ENCODE data around the gene SFXN2.

Gene SFXN2

DNA sequence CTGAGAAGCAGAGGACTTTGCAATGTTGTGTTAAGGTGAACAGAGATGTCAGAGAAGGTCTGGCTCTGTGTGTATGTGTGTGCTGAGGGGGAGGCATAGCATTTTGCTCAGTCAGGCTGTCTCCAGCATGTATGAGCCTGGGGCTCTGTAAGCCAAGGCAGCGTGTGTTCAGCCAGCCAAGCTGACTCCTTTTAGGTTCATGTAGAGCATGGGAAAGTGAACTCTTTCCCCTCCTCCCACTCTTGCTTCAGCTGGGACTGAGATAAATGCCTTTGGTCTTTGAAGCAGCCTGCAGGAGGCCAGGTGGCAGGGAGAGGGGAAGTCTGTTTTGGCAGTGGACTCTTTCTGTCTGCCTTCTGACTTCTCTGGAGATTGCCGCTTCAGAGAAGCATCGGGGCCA, 3.8 kb downstream of the SFXN2 start:
- Histone ChIP-seq H2BK5ac (ENCODE audit: low read depth, low read length, poor library complexity, severe bottlenecking) (no peak overlapping the region), H4K8ac (ENCODE audit: low read length) (peak overlapping the region; percentile 66), H3K36me3 (ENCODE audit: control insufficient read depth in 1 of 2, insufficient read depth in 2 of 2, low read depth in 1 of 2, low read length in 2 of 2) (peaks cover 0 to 6% of the 10 kb centered on the region in 2 experiments), H3K4ac (ENCODE audit: low read depth in 1 of 2, low read length in 2 of 2) (peak overlapping the region in 1 of 2 experiments; percentile 47), H3K27ac (ENCODE audit: low read length, poor library complexity, severe bottlenecking) (peak overlapping the region; percentile 77), H2BK120ac (ENCODE audit: low read depth, low read length) (peak overlapping the region; percentile 42), H2BK12ac (ENCODE audit: low read length in 2 of 2) (peak overlapping the region; percentile 61 to 65), H3K23ac (ENCODE audit: low read length in 2 of 2) (peak overlapping the region in 1 of 2 experiments; percentile 73), H3K27me3 (ENCODE audit: control insufficient read depth in 1 of 2, insufficient read depth in 1 of 2, low read length in 2 of 2) (no peaks in the 10 kb centered on the region), H3K4me1 (ENCODE audit: control insufficient read depth, insufficient read depth, low read depth, low read length) (peaks cover 25% of the 10 kb centered on the region), H3K9ac (ENCODE audit: low read length) (no peak overlapping the region), H4K91ac (ENCODE audit: low read length) (peak overlapping the region; percentile 89), H2AK5ac (ENCODE audit: low read length, severe bottlenecking) (peak overlapping the region; percentile 88), H3K4me2 (ENCODE audit: low read length, poor library complexity, severe bottlenecking) (no peak overlapping the region), H3K9me3 (ENCODE audit: control insufficient read depth, low read length) (no peaks in the 10 kb centered on the region), H3K14ac (ENCODE audit: low read length in 2 of 2) (no peak overlapping the region), H2AFZ (ENCODE audit: low read depth, low read length) (peak overlapping the region; percentile 5), H3K4me3 (ENCODE audit: insufficient read depth in 1 of 2, low read depth in 1 of 2, low read length in 2 of 2) (peak overlapping the region in 1 of 2 experiments; percentile 2), H3K79me1 (replicated peaks; ENCODE audit: low read length, poor library complexity, severe bottlenecking) (peaks cover 26% of the 10 kb centered on the region), H2BK15ac (ENCODE audit: low read depth, poor library complexity, severe bottlenecking) (no peak overlapping the region), H3K18ac (ENCODE audit: low read depth in 1 of 2, low read length in 2 of 2) (peak overlapping the region; percentile 60 to 82)
- 52% methylated on average over 2 of the region's 3 CpGs for WGBS
- DNase-seq = peak; percentile 93

DNA sequence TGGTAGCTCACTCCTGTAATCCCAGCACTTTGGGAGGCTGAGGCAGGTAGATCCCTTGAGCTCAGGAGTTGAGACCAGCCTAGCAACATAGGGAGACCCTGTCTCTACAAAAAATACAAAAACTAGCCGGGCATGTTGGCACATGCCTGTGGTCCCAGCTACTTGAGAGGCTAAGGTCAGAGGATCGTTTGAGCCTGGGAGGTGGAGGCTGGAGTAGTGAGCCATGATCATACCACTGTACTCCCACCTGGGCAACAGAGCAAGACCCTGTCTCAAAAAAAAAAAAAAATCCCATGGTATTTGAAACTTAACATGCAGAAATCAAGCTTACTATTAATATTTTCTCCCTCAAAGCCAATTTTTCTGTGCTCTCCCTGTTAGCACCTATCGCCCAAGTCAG, 5.9 kb downstream of the SFXN2 start:
- no peak overlapping the region for H3K9ac ChIP-seq (ENCODE audit: low read length)
- 90% methylated on average over 3 of the region's 3 CpGs for WGBS
- no peak overlapping the region for H4K91ac ChIP-seq (ENCODE audit: low read length)
- H3K36me3 ChIP-seq (ENCODE audit: control insufficient read depth in 1 of 2, insufficient read depth in 2 of 2, low read depth in 1 of 2, low read length in 2 of 2) = peaks cover 0 to 6% of the 10 kb centered on the region in 2 experiments
- peaks cover 24% of the 10 kb centered on the region for H3K79me1 ChIP-seq (replicated peaks; ENCODE audit: low read length, poor library complexity, severe bottlenecking)
- H3K4me2 ChIP-seq (ENCODE audit: low read length, poor library complexity, severe bottlenecking) = no peak overlapping the region
- peak overlapping the region; percentile 82 for H2BK5ac ChIP-seq (ENCODE audit: low read depth, low read length, poor library complexity, severe bottlenecking)
- no peak for DNase-seq
- H2AK5ac ChIP-seq (ENCODE audit: low read length, severe bottlenecking) = peak overlapping the region; percentile 96
- no peaks in the 10 kb centered on the region for H3K27me3 ChIP-seq (ENCODE audit: control insufficient read depth in 1 of 2, insufficient read depth in 1 of 2, low read length in 2 of 2)
- H4K8ac ChIP-seq (ENCODE audit: low read length) = no peak overlapping the region
- H2BK12ac ChIP-seq (ENCODE audit: low read length in 2 of 2) = peak overlapping the region; percentile 59 to 81
- no peak overlapping the region for H2BK15ac ChIP-seq (ENCODE audit: low read depth, poor library complexity, severe bottlenecking)
- no peak overlapping the region for H3K14ac ChIP-seq (ENCODE audit: low read length in 2 of 2)
- H3K9me3 ChIP-seq (ENCODE audit: control insufficient read depth, low read length) = no peaks in the 10 kb centered on the region
- H2BK120ac ChIP-seq (ENCODE audit: low read depth, low read length) = peak overlapping the region; percentile 1
- H3K27ac ChIP-seq (ENCODE audit: low read length, poor library complexity, severe bottlenecking) = peak overlapping the region; percentile 33
- no peak overlapping the region for H2AFZ ChIP-seq (ENCODE audit: low read depth, low read length)
- H3K23ac ChIP-seq (ENCODE audit: low read length in 2 of 2) = no peak overlapping the region
- H3K4me1 ChIP-seq (ENCODE audit: control insufficient read depth, insufficient read depth, low read depth, low read length) = peaks cover 20% of the 10 kb centered on the region
- H3K18ac ChIP-seq (ENCODE audit: low read depth in 1 of 2, low read length in 2 of 2) = peak overlapping the region in 1 of 2 experiments; percentile 18
- H3K4me3 ChIP-seq (ENCODE audit: insufficient read depth in 1 of 2, low read depth in 1 of 2, low read length in 2 of 2) = no peak overlapping the region
- H3K4ac ChIP-seq (ENCODE audit: low read depth in 1 of 2, low read length in 2 of 2) = peak overlapping the region in 1 of 2 experiments; percentile 81

DNA sequence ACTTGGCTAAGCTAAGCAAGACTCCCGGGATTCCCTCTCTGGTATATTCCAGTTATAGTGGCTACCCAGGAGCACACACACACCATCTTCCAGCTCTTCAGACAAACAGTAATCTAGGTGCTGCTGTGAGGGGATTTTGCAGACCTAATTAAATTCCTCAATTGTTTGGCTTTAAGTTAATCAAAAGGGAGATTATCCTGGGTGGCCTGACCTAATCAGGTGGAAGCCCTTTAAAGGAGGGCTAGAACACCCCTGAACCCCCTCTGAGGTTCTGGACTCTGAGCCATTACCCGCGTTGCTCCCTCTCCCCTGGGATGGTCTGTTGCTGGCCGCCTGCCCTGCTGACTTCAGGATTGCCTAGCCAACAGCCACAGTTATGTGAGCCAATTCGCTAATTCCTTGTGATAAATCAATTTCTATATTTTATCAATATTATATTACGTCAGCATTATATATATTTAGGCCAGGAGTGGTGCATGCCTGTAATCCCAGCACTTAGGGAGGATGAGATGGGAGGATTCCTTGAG, 6.4 kb downstream of the SFXN2 start:
- WGBS = 81% methylated on average over 3 of the region's 6 CpGs
- peak overlapping the region; percentile 82 for H2BK5ac ChIP-seq (ENCODE audit: low read depth, low read length, poor library complexity, severe bottlenecking)

DNA sequence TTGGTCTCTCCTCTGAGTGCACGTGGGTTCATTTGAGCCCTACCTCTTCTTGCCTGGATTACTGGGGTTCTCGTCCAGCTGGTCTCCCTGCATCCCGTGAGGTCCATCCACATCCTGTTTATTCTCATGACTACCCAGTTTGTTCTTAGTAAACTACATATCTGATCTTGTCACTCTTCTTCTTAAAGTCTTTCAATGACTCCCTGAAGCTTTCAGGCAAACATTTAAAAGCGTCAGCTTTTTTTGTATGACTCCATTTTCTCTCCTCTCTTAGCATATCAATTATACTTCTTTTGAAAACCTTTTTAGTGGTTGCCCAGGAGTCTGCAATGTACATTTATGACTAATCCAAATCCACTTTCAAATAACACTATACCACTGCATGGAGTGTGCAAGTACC, 7.5 kb downstream of the SFXN2 start:
- Histone ChIP-seq H2BK12ac (ENCODE audit: low read length in 2 of 2) (peak overlapping the region in 1 of 2 experiments; percentile 59), H3K4me2 (ENCODE audit: low read length, poor library complexity, severe bottlenecking) (no peak overlapping the region), H2AFZ (ENCODE audit: low read depth, low read length) (no peak overlapping the region), H3K27me3 (ENCODE audit: control insufficient read depth in 1 of 2, insufficient read depth in 1 of 2, low read length in 2 of 2) (no peaks in the 10 kb centered on the region), H3K14ac (ENCODE audit: low read length in 2 of 2) (no peak overlapping the region), H3K4ac (ENCODE audit: low read depth in 1 of 2, low read length in 2 of 2) (no peak overlapping the region), H3K9me3 (ENCODE audit: control insufficient read depth, low read length) (no peaks in the 10 kb centered on the region), H3K4me1 (ENCODE audit: control insufficient read depth, insufficient read depth, low read depth, low read length) (peaks cover 19% of the 10 kb centered on the region), H3K18ac (ENCODE audit: low read depth in 1 of 2, low read length in 2 of 2) (peak overlapping the region in 1 of 2 experiments; percentile 5), H4K8ac (ENCODE audit: low read length) (no peak overlapping the region), H2BK120ac (ENCODE audit: low read depth, low read length) (no peak overlapping the region), H2BK15ac (ENCODE audit: low read depth, poor library complexity, severe bottlenecking) (no peak overlapping the region), H3K27ac (ENCODE audit: low read length, poor library complexity, severe bottlenecking) (no peak overlapping the region), H3K79me1 (replicated peaks; ENCODE audit: low read length, poor library complexity, severe bottlenecking) (peaks cover 21% of the 10 kb centered on the region), H2BK5ac (ENCODE audit: low read depth, low read length, poor library complexity, severe bottlenecking) (no peak overlapping the region), H3K23ac (ENCODE audit: low read length in 2 of 2) (no peak overlapping the region), H3K9ac (ENCODE audit: low read length) (no peak overlapping the region), H2AK5ac (ENCODE audit: low read length, severe bottlenecking) (no peak overlapping the region), H3K36me3 (ENCODE audit: control insufficient read depth in 1 of 2, insufficient read depth in 2 of 2, low read depth in 1 of 2, low read length in 2 of 2) (peaks cover 7 to 8% of the 10 kb centered on the region in 2 experiments), H4K91ac (ENCODE audit: low read length) (no peak overlapping the region), H3K4me3 (ENCODE audit: insufficient read depth in 1 of 2, low read depth in 1 of 2, low read length in 2 of 2) (no peak overlapping the region)
- 33% methylated on average over 4 of the region's 4 CpGs for WGBS
- DNase-seq = peak; percentile 65

More for the DNA sequence above, 6.4 kb downstream of the SFXN2 start:
- Histone ChIP-seq H4K8ac (ENCODE audit: low read length) (no peak overlapping the region), H3K9me3 (ENCODE audit: control insufficient read depth, low read length) (no peaks in the 10 kb centered on the region), H3K27ac (ENCODE audit: low read length, poor library complexity, severe bottlenecking) (peak overlapping the region; percentile 33), H2AFZ (ENCODE audit: low read depth, low read length) (no peak overlapping the region), H3K36me3 (ENCODE audit: control insufficient read depth in 1 of 2, insufficient read depth in 2 of 2, low read depth in 1 of 2, low read length in 2 of 2) (peaks cover 0 to 6% of the 10 kb centered on the region in 2 experiments), H3K23ac (ENCODE audit: low read length in 2 of 2) (no peak overlapping the region), H2BK12ac (ENCODE audit: low read length in 2 of 2) (peak overlapping the region; percentile 8 to 59), H3K4me2 (ENCODE audit: low read length, poor library complexity, severe bottlenecking) (no peak overlapping the region), H2BK120ac (ENCODE audit: low read depth, low read length) (peak overlapping the region; percentile 1), H2AK5ac (ENCODE audit: low read length, severe bottlenecking) (peak overlapping the region; percentile 5), H3K27me3 (ENCODE audit: control insufficient read depth in 1 of 2, insufficient read depth in 1 of 2, low read length in 2 of 2) (no peaks in the 10 kb centered on the region), H3K4me1 (ENCODE audit: control insufficient read depth, insufficient read depth, low read depth, low read length) (peaks cover 20% of the 10 kb centered on the region), H3K4me3 (ENCODE audit: insufficient read depth in 1 of 2, low read depth in 1 of 2, low read length in 2 of 2) (no peak overlapping the region), H3K9ac (ENCODE audit: low read length) (no peak overlapping the region), H3K14ac (ENCODE audit: low read length in 2 of 2) (no peak overlapping the region), H3K79me1 (replicated peaks; ENCODE audit: low read length, poor library complexity, severe bottlenecking) (peaks cover 23% of the 10 kb centered on the region), H4K91ac (ENCODE audit: low read length) (no peak overlapping the region), H2BK15ac (ENCODE audit: low read depth, poor library complexity, severe bottlenecking) (no peak overlapping the region), H3K18ac (ENCODE audit: low read depth in 1 of 2, low read length in 2 of 2) (peak overlapping the region in 1 of 2 experiments; percentile 18), H3K4ac (ENCODE audit: low read depth in 1 of 2, low read length in 2 of 2) (peak overlapping the region in 1 of 2 experiments; percentile 0)
- DNase-seq = no peak
